COLO829 (cell line): ENCODE data around the gene ANKRD12.

ENCODE experiments used
- DNase-seq: peaks from one replicate; pipeline ENCODE4 v3.0.0; 2012; ENCODE audit warnings: low spot score

Gene ANKRD12

DNA sequence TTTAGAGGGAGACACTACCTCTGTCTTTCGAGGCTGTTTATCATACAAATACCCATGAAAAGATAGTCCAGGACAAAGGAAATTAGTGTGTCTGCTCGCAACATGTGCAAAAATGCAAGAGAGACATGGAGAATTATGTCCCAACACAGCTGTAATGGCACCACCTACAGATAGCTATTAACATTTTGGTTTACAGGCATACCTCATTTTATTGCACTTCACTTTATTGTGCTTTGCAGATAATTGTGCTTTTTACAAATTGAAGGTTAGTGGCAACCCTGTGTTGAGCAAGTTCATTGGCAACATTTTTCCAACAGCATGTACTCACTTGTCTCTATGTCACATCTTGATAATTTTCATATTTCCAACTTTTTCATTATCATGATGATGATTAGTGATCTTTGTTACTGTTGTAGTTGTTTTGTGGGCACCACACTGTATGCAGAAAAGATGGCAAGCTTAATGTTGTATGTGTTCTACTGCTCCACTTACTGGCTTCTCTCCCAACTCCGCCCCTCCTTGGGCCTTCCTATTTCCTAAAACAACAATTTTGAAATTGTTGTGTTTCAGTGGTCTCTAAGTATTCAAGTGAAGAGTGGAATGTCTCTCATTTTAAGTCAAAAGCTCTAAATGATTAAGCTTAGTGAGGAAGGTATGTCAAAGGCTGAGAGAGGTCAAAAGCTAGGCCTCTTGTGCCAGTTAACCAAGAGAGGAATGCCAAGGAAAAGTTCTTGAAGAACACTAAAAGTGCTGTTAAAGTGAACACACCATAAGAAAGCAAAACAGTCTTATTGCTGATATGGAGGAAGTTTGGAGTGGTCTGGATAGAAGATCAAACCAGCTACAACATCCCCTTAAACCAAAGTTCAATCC is 52.0 kb downstream of the ANKRD12 start:
- DNase-seq = no peak

DNA sequence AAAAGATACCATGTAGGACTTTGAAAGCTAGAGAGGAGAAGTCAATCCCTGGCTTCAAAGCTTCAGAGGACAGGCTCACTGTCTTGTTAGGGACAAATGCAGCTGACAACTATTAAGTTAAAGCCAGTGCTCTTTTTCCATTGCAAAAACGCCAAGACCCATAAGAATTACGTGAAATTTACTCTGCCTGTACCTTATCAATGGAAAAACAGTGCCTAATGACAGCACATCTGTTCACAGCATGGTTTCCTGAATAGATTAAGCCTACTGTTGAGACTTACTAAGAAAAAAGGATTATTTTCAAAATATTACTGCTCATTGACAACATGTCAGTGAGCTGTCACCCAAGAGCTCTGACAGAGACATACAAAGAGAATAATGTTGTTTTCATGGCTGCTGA is 52.9 kb downstream of the ANKRD12 start:
- DNase-seq = no peak

DNA sequence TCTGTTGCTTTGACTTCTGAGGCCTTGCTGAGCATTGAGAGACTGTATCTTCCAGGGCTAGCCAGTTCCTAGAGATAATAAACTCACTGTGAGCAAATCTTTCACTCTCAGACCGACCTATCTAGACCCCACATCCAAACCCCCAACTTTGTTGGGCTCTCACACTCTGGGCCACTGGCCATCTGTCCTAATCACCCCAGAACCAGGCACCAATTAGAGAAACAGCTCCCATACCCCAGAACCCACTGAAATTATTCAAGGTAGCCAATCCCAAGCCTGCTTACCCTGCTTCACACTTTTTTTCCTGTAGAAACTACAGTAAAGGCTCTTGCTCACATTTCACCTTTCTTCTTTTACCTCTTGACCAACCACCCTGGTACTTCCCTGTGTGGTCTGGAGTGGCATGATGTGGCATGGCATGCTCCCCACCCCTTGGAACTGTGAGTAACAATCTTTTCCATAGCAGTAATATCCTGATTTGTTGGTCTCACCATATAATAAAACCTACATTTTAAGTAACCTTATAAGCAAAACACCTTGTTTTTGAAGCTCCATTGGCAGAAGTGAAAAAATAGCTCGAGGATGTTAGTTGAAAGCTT is 55.2 kb downstream of the ANKRD12 start:
- DNase-seq = no peak

GRCh38 chr18:9193031-9193430 is 56.5 kb downstream of the ANKRD12 start:
- no peak for DNase-seq

- no peak for DNase-seq
Observed at GRCh38 chr18:9196568-9196967, 60.0 kb downstream of the ANKRD12 start.

GRCh38 chr18:9199681-9200080 is 63.1 kb downstream of the ANKRD12 start:
- DNase-seq = no peak

DNA sequence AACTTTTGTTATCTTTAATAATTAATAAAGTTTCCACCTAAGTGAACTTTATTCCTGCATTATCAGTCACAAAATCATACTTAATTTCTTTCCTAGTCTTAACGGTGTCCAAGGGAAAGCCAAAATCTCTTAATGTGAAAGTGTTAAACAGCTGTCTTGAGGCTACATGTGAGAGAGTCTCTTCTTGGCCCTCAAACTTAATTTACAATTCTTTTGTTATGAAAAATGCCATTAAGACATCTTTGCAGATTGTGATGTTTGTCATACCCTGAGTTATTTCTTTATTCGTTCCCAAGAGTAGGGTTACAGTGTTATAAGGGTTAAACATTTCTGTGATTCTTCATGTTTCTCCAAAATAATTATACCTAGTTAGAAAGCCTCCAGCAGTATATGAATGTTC is 64.6 kb downstream of the ANKRD12 start:
- DNase-seq = no peak

DNA sequence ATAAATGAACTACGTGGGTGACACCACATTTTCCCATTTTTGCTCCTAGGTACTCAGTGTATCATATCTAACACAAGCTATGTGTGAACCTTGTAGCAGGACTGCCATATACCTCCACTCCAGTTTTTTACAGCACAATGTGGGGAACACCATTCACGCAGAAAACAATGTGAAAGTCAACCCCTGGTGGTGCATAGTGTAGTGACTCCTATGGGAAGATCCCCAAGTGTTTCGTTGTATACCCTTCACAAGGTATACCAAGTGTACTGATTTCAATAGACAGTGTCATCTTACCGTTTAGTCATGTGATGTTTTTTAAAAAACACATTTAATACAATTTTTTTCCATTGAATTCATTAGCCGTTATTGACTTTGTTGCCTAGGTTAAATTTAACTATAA is 68.1 kb downstream of the ANKRD12 start:
- DNase-seq = no peak

DNA sequence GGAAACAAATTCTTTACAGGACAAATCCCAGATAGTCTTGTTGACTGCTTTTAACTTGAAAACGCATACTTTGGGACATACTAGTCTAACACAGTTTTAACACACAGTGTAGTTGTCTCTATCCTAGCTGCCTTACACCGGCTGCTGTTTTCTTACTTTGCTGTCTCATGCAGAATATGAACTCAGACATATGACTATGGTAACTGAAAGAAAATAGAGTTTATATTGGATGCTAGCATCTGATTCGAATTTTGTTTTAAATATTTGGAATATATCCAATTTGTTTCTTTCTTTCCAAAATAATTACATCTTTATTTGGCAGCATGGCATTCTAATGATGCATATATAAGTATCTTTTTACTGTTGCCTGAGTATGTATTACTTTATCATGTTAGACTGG is 69.8 kb downstream of the ANKRD12 start:
- DNase-seq = no peak

GRCh38 chr18:9209279-9209678 is 72.7 kb downstream of the ANKRD12 start:
- DNase-seq = no peak

- DNase-seq = no peak
Observed at GRCh38 chr18:9210966-9211365, 74.4 kb downstream of the ANKRD12 start.

GRCh38 chr18:9211955-9212354 is 75.4 kb downstream of the ANKRD12 start:
- DNase-seq = no peak

- no peak for DNase-seq
Observed at GRCh38 chr18:9215221-9215933, 78.8 kb downstream of the ANKRD12 start.

DNA sequence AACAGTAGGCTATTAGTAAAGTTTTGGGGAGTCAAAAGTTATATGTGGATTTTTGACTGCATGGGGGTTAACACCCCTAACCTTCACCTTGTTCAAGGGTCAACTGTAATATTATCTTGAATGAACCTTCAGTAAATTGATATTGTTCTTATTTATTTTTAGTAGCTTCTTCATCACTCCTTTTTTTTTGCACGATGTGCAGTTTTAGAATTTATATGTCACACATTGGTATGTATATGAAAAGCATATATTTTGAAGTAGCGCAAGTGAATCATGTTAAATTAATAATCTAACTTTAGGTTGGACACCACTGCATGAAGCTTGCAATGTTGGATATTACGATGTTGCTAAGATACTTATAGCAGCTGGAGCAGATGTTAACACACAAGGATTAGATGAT is 79.9 kb downstream of the ANKRD12 start:
- DNase-seq = no peak

DNA sequence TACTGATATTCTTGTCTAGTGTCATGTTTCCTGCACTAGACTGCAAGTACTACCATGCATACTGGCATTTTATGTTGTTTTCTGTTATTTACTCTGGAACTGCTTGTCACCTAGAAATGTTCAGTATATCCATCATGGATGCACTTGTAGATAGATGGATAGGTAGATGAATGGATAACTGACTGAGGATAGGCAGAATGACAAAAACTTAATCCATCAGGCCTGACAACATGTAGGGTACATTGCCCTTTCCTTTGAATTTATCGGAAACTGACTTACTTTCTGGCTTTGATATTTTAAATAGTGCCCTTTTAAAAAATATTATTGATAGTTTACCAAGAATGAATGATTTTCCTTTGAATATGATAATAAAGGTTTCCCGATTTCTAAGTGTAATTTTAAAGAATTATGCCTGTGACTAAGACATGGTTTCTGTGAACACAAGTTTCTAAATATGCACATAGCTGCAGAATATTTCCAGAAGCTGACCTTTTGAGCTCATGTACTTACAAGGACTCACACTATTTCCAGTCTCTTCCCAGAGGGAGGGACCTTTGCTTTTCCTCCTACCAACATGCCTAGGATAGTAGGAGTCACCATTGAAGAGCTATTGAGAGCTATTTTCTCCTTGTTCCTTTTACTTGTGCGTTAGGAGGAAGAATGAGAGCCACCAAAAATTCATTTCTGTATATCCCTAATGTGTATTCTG is 81.3 kb downstream of the ANKRD12 start:
- no peak for DNase-seq

GRCh38 chr18:9221040-9221439 is 84.5 kb downstream of the ANKRD12 start:
- DNase-seq = no peak

- no peak for DNase-seq
Observed at GRCh38 chr18:9221661-9222060, 85.1 kb downstream of the ANKRD12 start.

GRCh38 chr18:9223356-9223755 is 86.8 kb downstream of the ANKRD12 start:
- no peak for DNase-seq

- no peak for DNase-seq
Observed at GRCh38 chr18:9226463-9226862, 89.9 kb downstream of the ANKRD12 start.

DNA sequence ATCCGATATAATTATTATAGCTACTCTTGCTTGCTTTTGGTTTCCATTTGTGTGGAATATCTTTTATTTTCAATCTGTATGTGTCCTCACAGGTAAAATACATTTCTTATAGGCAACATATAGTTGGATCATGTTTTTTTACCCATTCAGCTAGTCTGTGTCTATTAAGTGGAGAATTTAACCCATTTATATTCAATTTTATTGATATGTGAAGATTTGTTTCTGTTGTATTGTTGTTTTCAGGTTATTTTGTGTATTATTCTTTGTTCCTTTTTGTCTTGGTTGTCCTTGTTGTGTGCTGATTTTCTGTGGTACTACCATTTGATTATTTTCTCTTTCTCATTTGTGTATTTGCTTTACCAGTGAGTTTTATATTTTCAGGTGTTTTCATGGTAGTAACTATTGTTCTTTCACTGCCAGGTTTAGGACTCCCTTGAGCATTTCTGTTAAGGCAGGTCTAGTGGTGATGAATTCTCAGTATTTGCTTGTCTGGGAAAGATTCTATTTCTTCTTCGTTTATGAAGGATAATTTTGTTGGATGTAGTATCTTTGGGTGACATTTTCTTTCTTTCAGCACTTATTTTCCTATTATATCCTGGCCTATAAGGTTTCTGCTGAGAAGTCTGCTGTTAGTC is 95.4 kb downstream of the ANKRD12 start:
- no peak for DNase-seq

DNA sequence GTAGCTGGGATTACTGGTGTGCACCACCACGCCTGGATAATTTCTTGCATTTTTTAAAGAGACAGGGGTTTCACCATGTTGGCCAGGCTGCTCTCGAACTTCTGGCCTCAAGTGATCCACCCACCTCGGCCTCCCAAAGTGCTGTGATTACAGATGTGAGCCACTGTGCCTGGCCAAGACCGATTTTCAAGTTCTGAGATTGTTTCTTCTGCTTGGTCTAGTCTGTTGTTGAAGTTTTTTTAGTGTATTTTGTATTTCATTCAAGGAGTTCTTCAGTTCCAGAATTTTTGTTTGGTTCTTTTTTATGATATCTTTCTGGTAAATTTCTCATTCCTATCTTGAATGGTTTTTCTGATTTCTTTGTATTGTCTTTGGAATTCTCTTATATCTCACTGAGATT is 96.4 kb downstream of the ANKRD12 start:
- DNase-seq = no peak
